Heart left ventricle (tissue), 16 donors: ENCODE data around the gene CASP7. TPM values are rescaled to one million over a fixed set of nuclear protein-coding genes. Genes with fewer than 3 reads are reported as not detected.
"Not testable (repeated sequence)": the region's sequence is repeated elsewhere in the genome, so short reads cannot be mapped to it uniquely, and the experiment has no call there.

Experiments
- ATAC-seq, 4 donors: fragments of 200-7000 bp; cut with Tn5 transposase; one replicate each; pipeline ENCODE4 v1.9.1; 2020 to 2022; ENCODE audit warnings: moderate library complexity in 4 of 4, mild to moderate bottlenecking in 3 of 4, moderate number of reproducible peaks in 1 of 4
- DNase-seq, 5 donors: peaks; one replicate each; pipeline ENCODE4 v3.0.0-alpha.2; 2020
- H3K27ac ChIP-seq, 12 donors: fragments of 200-600 bp; sonication (generic) in 4 of 12; one replicate each; pipeline versions ENCODE4 v1.5.0 to v1.8.0; 2016 to 2022; ENCODE audit warnings: mild to moderate bottlenecking in 2 of 12
- H3K27me3 ChIP-seq, 9 donors: fragments of 200-600 bp; sonication (generic) in 2 of 9; one replicate each; pipeline versions ENCODE4 v1.5.1 to v1.8.0; 2016 to 2022; ENCODE audit warnings: mild to moderate bottlenecking in 3 of 9
- H3K36me3 ChIP-seq, 9 donors: fragments of 200-600 bp; sonication (generic) in 2 of 9; one replicate each; pipeline versions ENCODE4 v1.5.0 to v1.8.0; 2018 to 2022; ENCODE audit warnings: mild to moderate bottlenecking in 2 of 9
- H3K4me1 ChIP-seq, 12 donors: fragments of 200-600 bp; sonication (generic) in 4 of 12; one replicate each; pipeline versions ENCODE4 v1.5.0 to v1.8.0; 2016 to 2022; ENCODE audit warnings: mild to moderate bottlenecking in 3 of 12
- H3K4me3 ChIP-seq, 12 donors: fragments of 200-600 bp; sonication (generic) in 4 of 12; one replicate each; pipeline versions ENCODE4 v1.5.0 to v1.8.0; 2017 to 2022; ENCODE audit warnings: mild to moderate bottlenecking in 9 of 12, moderate library complexity in 4 of 12
- H3K9me3 ChIP-seq, 12 donors: fragments of 200-600 bp; sonication (generic) in 4 of 12; one replicate each; pipeline versions ENCODE4 v1.5.0 to v1.8.0; 2016 to 2022; ENCODE audit warnings: mild to moderate bottlenecking in 1 of 12
- POLR2A ChIP-seq, 2 donors: fragments of 450-650 bp; IDR thresholded peaks; one replicate each; pipeline ENCODE4 v1.6.1; 2017; ENCODE audit warnings: antibody characterized with exemption in 2 of 2, mild to moderate bottlenecking in 2 of 2, moderate library complexity in 2 of 2
- WGBS, 4 donors: extraction: QIAGEN DNeasy Blood & Tissue Kit in 2 of 4; methylation state at CpG; one replicate each; pipeline versions ENCODE4 v1.1.5 to v1.1.7; 2013 to 2018; 5-methylcytosine and 5-hydroxymethylcytosine counted together
- intact Hi-C, 10 donors: fragments of 100-400 bp; cut with DNase I; formaldehyde crosslinking; loops; one replicate each; pipeline versions ENCODE4 v1.11.1 to v1.14.2; 2022
- polyA plus RNA-seq, 2 donors: library from polyadenylated mRNA; stranded (reverse); fragments of 200-250 nt; gene quantifications; one replicate each; pipeline ENCODE4 v1.2.3, GENCODE V29; 2013
- total RNA-seq, 9 donors: library from RNA; depleted of rRNA in 2 of 9; stranded (reverse); fragments of >200 nt in 2 of 9; fragmentation: NEBNext Ultra II Directional in 3 of 9; extraction: Animal tissue kit (Norgen Biotek cat#: 25700) in 3 of 9; gene quantifications; one replicate each; pipeline versions ENCODE4 v1.1.0 to v1.2.4, GENCODE V29; 2016 to 2023
- TF ChIP-seq, protein P1 (sequence below), 12 donors: fragments of 200-600 bp; sonication (generic) in 4 of 12; IDR thresholded peaks; one replicate each; pipeline versions ENCODE4 v1.5.0 to v1.8.0; 2018 to 2022; ENCODE audit warnings: antibody characterized with exemption in 12 of 12, mild to moderate bottlenecking in 5 of 12
- donor health status: ischemic (EF 13 %, LVEDD 7.1; RV severe dilation, severe dysfunction).
- donor health status: healthy with polysubstance abuse.
- donor health status: DM: no; HTN: yes; CAD: no.
- donor health status: DM: no; HTN: no; CAD: no.
- donor health status: ischemic (EF 25% LVEDD 6.9; RV normal size, moderate dysfunction).
- donor health status: ischemic (EF 25% LVEDD 5.7; RV mildly dilated, moderate dysfunction).
- donor health status: healthy.
- donor health status: DM: yes; HTN: yes; CAD: no.
- donor health status: ischemic (EF 35%, LVEDD 5.7; RV mildly dilated, moderate dysfunction).
- donor health status: nonischemic (EF 11% LVEDD 7.7; RV severe dilation, severe dysfunction).
- donor health status: DM: yes; HTN: yes; CAD: no.
- donor health status: PGD.
- donor health status: ischemic (EF 29% LVEDD 5.4; RV normal size, mild dysfunction).
- donor health status: nonischemic (EF 23%, LVEDD 6.1; RV moderate dilation, normal function).

Gene CASP7
- total and polyA plus RNA-seq, 11 donors = 4.8 to 32.7 (median 10.4) TPM

DNA sequence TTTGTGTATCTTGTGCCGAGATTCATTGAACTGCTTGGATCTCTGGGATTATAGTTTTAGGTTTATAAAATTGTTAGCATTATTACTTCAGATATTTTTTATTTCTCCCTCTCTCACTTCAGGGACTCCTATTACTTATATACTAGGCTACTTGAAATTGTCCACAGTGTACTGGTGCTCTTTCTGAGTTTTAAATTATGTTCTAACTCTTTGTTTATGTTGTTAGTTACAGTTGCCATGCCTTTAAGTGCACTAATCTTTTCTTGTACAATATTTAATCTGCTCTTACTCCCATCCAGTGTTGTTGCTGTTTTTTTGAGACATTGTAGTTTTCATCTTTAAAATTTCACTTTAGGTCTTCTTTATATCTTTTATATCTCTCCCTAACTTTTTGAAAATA lies 84.9 kb downstream of the CASP7 start:
- no peak overlapping the region for H3K4me3 ChIP-seq
- H3K9me3 ChIP-seq = peaks cover 0 to 16% (median 0%) of the 10 kb centered on the region in 12 donors
- no peak overlapping the region for H3K27ac ChIP-seq
- intact Hi-C loops = no loop called here
- no peaks in the 10 kb centered on the region for H3K4me1 ChIP-seq
- peak in 1 of 4 donors; percentile 73 for ATAC-seq
- H3K27me3 ChIP-seq = peaks cover 0 to 31% (median under 1%) of the 10 kb centered on the region in 9 donors
- 88 to 97% (median 90%) methylated on average over 1 of the region's 1 CpG for WGBS, 4 donors
- DNase-seq = no peak
- no peak for TF ChIP-seq POLR2A (IDR thresholded peaks at IDR 0.05)
- TF ChIP-seq, protein P1, sequence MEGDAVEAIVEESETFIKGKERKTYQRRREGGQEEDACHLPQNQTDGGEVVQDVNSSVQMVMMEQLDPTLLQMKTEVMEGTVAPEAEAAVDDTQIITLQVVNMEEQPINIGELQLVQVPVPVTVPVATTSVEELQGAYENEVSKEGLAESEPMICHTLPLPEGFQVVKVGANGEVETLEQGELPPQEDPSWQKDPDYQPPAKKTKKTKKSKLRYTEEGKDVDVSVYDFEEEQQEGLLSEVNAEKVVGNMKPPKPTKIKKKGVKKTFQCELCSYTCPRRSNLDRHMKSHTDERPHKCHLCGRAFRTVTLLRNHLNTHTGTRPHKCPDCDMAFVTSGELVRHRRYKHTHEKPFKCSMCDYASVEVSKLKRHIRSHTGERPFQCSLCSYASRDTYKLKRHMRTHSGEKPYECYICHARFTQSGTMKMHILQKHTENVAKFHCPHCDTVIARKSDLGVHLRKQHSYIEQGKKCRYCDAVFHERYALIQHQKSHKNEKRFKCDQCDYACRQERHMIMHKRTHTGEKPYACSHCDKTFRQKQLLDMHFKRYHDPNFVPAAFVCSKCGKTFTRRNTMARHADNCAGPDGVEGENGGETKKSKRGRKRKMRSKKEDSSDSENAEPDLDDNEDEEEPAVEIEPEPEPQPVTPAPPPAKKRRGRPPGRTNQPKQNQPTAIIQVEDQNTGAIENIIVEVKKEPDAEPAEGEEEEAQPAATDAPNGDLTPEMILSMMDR (IDR thresholded peaks at IDR 0.05) = no peak
- H3K36me3 ChIP-seq = no peaks in the 10 kb centered on the region

DNA sequence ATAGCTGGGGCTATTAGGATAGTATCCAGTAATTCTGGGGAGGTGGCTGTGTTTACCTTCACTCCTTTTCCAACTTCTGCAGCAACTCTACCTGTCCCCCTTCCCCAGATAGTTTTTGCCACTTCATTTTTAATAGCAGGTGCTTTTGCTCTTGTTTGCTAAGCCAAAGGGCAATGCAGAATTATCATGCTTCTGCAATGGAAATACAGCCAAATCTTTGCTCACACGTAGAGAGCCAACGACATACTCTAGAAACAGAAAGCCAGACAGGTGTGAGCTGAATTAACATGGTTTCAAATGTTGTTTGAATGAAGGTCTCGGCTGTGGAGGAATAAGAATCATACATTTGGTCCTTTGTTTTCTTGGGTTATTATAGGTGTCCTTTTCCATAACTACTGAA lies 86.2 kb downstream of the CASP7 start:
- ATAC-seq (no peak), DNase-seq (no peak)
- no peak for TF ChIP-seq POLR2A (IDR thresholded peaks at IDR 0.05)
- TF ChIP-seq, protein P1 (IDR thresholded peaks at IDR 0.05) = no peak
- intact Hi-C loops = no loop called here
- H3K27me3 ChIP-seq = peaks cover 0 to 31% (median 2%) of the 10 kb centered on the region in 9 donors
- no peaks in the 10 kb centered on the region for H3K36me3 ChIP-seq
- WGBS, 4 donors = 45 to 58% (median 56%) methylated on average over 3 of the region's 3 CpGs
- H3K4me3 ChIP-seq = no peak overlapping the region
- H3K4me1 ChIP-seq = no peaks in the 10 kb centered on the region
- no peak overlapping the region for H3K27ac ChIP-seq
- peaks cover 0 to 16% (median 0%) of the 10 kb centered on the region in 12 donors for H3K9me3 ChIP-seq

DNA sequence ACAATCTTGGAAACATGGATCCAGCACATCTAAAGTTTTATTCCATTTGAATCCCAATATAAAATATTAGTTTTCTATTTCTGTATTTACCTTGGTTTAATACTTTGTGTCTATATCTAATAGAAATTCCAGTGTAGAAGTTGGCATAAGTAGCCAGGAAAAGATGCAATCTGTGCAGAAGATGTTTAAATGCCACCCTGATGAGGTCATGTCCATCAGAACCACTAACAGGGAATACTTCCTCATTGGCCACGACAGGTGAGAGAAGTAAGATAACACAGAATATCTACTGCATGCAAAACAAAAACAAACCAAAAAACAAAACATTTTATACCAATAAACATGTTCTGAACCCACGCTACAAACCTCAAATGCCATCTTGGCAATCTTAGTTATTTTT lies 87.5 kb downstream of the CASP7 start:
- Histone ChIP-seq H3K4me3 (no peak overlapping the region), H3K4me1 (no peaks in the 10 kb centered on the region), H3K9me3 (peaks cover 0 to 16% (median 0%) of the 10 kb centered on the region in 12 donors), H3K27me3 (peaks cover 0 to 42% (median 3%) of the 10 kb centered on the region in 9 donors), H3K36me3 (no peaks in the 10 kb centered on the region), H3K27ac (no peak overlapping the region)
- ATAC-seq (no peak), DNase-seq (no peak)
- no peak for TF ChIP-seq POLR2A (IDR thresholded peaks at IDR 0.05)
- TF ChIP-seq, protein P1 (IDR thresholded peaks at IDR 0.05) = no peak
- intact Hi-C loops = no loop called here
- WGBS, 4 donors = 63 to 73% (median 70%) methylated on average over 2 of the region's 2 CpGs

DNA sequence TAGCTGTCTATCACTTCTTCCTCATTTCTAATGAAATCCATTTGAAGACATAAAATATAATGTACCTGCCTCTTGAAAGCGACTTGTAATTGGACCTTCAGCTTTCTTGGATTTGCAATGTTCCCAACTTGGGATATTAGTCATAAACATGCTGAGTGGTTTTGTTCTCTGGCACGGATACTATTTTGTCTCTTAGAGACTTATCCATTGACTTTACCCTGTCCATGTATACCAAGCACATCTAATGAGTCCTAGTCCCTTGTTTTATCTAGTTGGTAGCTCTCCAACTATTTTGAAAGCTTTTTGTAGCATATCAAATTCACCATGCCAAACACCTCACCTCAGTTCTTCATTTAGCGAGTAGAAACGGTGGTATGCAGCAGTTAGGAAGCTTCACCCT lies 90.6 kb downstream of the CASP7 start:
- no peak overlapping the region for H3K4me3 ChIP-seq
- 46 to 55% (median 49%) methylated on average over 4 of the region's 4 CpGs for WGBS, 4 donors
- H3K36me3 ChIP-seq = no peaks in the 10 kb centered on the region
- no peak overlapping the region for H3K27ac ChIP-seq
- intact Hi-C loops = no loop called here
- peaks cover 0 to 47% (median 8%) of the 10 kb centered on the region in 9 donors for H3K27me3 ChIP-seq
- peak in 3 of 4 donors; percentile 34 to 74 (median 69) for ATAC-seq
- no peak for TF ChIP-seq POLR2A (IDR thresholded peaks at IDR 0.05)
- no peaks in the 10 kb centered on the region for H3K4me1 ChIP-seq
- DNase-seq = no peak
- H3K9me3 ChIP-seq = no peaks in the 10 kb centered on the region

DNA sequence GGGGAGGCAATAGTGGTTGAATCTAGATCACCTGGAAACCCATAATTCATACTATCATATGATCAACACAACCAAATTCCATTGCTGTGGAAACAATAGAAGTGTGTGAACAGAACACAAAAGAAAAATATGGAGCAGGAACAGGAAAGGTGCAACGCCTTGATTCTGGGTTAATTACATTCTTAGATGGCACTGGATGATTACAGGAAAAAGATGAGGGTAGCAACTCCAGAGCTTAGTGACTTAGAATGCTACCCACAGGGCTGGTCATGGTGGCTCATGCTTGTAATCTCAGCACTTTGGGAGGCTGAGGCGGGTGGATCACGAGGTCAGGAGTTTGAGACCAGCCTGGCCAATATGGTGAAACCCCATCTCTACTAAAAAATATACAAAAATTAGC lies 91.4 kb downstream of the CASP7 start:
- H3K36me3 ChIP-seq, H3K27ac ChIP-seq, H3K4me3 ChIP-seq, H3K9me3 ChIP-seq, ATAC-seq, DNase-seq, H3K4me1 ChIP-seq, intact Hi-C loops: not testable (repeated sequence)
- H3K27me3 ChIP-seq = peaks cover 0 to 46% (median 8%) of the 10 kb centered on the region in 9 donors
- WGBS, 4 donors = 79 to 91% (median 82%) methylated on average over 3 of the region's 3 CpGs
